LHCN-M2 (cell line): ENCODE results near the gene NCOR2. TPM values are rescaled to one million over a fixed set of nuclear protein-coding genes. Genes with fewer than 3 reads are reported as not detected.

Source experiments
- DNase-seq: peaks from one replicate; pipeline ENCODE4 v3.0.0-alpha.2; 2012; ENCODE audit warnings: low read depth
- polyA plus RNA-seq: library from polyadenylated mRNA; unstranded; fragments of >200 nt; gene quantifications from one replicate; pipeline ENCODE4 v1.2.1, GENCODE V29; 2012; ENCODE audit warnings: missing spikeins
- total RNA-seq: library from RNA; depleted of rRNA; stranded (reverse); fragments of >200 nt; gene quantifications from 2 replicates; pipeline ENCODE4 v1.2.3, GENCODE V29; 2014; rRNA removed

Gene NCOR2
- total RNA-seq, result 72.4 and 79.0 TPM in 2 replicates
- 138 TPM for polyA plus RNA-seq

GRCh38 chr12:124566997-124567672 lies at the start of gene NCOR2:
NCOR2 (minus strand) TSS chr12:124567612; CDS start chr12:124495251, 72,361 bp downstream.
- peak; percentile 28 for DNase-seq

GRCh38 chr12:124616394-124617221 lies 49.2 kb upstream of the NCOR2 start:
- no peak for DNase-seq

DNA sequence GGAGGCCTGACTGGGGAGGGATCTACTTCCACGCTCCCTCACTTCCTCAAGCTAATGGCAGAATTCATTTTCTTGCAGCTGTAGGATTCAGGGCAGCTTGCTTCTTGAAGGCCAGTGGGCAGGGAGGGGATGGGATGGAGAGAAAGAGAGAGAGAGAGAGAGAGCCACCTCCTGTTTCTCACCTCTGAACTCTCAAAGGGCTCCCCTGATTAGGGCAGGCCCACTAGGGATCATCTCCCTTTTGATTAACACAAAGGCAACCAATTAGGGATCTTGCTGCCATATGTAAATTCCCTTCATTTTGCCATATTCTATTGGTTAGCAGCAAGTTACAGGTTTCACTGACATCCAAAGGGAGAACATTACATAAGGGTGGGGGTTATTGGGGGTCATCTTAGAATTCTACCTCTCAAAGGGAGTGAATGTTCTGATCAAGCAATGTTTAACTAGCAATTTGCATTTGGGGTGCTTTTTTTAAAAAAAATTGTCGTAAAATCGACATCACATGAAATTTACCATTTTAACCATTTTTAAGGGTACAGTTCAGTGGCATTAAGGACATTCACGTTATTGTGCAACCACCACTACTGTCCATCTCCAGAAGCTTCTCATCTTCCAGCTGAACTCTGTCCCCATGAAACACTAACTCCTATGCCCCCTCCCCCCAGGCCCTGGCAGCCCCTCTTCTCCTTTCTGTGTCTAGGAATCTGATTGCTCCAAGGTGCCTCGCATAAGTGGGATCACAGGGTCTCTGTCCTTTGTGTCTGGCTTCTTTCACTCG lies 47.3 kb upstream of the NCOR2 start:
- no peak for DNase-seq

- DNase-seq, result no peak
Observed at GRCh38 chr12:124613151-124613585, 45.8 kb upstream of the NCOR2 start.

DNA sequence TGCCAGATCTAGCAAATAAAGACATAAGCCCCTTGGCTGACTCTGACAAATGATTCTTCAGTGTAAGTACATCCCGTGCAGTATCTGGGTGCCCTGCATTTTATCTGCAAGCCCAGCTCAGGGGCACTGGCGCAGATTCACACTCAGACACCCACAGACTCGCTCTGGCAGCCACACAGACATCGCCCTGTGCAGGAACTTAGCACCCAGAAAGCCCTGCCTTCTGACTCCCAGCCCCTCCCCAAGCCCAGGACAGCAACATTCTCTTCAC lies 44.9 kb upstream of the NCOR2 start:
- DNase-seq, result no peak

DNA sequence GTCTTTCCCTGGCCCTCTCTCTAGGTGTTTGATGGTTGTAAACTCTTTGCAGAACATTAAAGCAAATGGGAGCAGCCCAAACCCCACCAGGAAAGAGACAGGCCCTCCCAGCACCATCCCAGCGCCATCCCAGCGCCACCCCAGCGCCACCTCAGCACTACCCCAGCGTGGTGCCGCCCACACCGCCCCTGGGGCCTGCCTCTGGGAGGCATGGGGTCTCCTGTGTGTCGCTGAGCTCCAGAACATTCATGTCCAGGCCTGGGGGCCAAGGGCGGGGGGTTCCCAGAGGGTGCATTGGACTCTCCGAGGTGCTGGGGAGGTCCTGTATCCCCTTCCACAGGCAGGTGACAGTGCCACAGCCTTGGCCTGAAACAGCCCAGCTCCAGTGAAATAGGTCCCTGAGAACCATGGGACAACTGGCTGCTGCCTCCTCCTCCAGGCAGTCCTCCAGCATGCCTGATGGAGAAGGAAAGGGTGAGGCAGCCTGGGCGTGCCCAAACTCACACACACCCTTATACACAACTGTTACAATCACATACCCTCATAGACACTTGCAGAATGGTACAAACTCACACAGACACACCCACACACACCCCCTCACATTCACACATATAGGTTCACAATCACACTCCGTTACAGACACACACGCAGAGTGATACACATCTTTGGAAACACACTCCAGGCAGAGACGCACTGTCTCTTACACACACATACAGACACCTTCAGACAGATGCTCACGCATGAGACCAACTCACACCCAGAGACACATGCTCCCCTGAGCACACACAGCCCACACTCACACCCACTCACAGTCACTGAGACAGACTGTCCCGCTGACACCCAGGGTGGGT lies 44.4 kb upstream of the NCOR2 start:
- no peak for DNase-seq

DNA sequence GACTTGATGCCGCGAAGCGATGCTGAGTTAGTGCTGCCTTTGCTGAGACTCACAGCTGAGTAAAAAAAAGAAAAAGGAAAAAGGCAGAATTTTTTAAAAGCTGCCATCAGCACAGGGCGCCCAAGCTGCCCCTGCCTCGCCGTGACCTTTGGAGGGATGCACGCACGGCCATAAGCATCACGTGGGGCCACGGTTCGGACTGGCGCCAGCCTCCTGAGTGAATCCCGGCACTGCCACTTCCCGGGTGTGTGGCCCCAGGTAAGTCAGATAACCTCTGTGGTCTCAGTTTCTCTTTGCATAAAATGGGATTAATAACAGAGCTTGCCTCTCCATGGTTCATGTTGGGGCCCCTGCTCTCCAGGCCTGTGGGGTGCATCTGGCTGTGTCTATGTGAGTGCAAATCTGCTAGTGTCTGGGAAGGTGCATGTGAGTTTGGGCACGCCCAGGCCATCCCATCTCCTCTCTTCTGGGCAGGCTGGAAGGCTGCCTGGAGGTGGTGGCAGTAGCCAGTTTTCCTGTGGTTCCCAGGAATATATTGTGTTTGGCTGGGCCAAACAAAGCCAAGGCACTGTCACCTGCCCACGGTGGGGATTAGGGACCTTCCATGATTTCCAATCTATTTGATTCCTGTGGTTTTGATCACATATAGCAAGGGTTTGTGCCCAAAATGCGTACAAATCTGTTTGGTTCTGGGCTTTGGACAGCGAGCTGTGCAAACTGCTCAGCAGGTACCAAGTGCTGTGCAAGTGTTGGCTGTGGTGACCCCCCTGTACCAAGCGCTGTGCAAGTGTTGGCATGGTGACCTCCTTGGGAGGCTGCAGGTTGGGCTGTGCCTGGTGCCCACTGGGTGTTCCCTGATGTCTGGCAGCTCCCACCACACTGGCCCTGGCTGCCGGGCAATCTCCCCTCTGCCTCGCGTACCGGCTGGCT lies 43.5 kb upstream of the NCOR2 start:
- DNase-seq, result no peak

DNA sequence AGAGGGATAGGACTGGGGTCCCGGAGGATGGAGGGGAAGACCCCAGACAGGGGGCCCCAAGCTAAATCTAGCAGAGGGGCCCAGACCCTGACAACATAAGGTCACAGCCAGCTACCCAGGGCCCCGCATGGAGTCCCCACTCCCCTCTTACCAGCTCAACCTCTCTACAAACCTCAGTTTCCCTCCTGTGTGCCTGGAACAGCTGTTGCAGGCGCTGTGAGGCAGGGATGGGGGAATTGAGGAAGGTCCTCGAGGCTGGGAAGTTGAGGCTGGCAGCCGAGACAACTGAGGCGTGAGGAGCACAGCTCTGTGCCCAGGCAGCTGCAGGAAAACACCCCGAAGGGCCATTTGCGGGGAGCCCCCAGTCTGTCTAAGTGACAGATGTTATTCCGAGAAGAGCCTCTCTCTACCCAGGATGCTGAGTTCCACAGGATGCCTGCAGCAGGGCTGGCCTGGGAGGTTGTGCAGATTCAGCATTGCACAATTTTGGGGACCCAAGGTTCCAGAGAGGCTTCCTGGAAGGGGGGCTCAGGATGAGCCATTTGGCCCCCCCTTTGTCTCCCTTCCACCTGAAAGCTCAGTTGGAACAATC lies 42.7 kb upstream of the NCOR2 start:
- no peak for DNase-seq

GRCh38 chr12:124609041-124609989 lies 41.9 kb upstream of the NCOR2 start:
- DNase-seq, result no peak

DNA sequence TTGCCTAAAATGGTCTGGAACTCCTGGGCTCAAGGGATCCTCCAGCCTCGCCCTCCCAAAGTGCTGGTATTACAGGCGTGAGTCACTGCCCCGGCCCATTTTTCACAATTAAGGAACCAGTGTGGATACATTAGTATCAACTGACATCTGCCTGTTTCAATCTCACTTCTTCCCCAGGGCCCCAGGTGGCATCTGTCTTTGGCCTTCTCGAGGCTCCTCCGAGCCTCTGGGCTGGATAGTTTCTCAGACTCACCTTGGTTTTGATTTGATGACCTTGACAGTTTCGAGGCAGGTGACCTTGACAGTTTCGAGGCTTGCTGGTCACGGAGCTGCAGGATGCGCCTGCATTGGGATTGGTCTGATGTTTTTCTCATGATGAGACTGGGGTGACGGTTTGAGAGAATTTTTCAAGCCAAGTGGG lies 41.0 kb upstream of the NCOR2 start:
- peak; percentile 53 for DNase-seq

DNA sequence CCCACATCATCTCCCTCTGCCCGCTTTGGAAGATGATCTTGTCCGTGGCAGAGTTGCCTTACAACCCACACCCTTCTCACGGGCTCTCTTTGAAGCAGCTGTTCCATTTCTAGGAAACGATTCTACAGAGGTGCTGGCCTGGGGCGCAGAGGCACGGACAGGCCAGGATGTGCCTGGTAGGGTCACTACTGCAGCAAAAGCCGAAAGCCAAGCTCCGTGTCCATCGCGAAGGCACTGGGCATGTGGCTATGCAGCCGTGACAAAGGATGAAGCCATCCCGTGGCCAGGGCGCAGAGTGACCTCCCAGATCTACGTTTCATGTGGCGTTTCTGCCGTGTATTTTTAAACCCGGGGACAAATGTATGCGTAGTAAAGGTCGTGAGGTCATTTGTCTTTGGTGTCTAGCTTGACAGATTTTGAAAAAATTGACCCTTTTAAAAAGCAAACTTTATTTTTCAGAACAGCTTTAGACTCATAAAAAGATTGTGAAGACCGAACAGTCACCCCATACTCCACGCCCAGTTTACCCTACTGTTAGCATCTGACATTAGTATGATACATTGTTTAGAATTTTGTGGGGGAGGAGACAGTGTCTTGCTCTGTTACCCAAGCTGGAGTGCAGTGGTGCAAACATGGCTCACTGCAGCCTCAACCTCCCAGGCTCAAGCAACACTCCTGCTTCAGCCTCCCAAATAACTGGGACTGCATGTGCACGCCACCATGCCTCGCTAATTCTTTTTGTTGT lies 40.4 kb upstream of the NCOR2 start:
- DNase-seq, result no peak

- no peak for DNase-seq
Observed at GRCh38 chr12:124605883-124606774, 38.7 kb upstream of the NCOR2 start.

GRCh38 chr12:124605150-124605882 lies 37.9 kb upstream of the NCOR2 start:
- no peak for DNase-seq

DNA sequence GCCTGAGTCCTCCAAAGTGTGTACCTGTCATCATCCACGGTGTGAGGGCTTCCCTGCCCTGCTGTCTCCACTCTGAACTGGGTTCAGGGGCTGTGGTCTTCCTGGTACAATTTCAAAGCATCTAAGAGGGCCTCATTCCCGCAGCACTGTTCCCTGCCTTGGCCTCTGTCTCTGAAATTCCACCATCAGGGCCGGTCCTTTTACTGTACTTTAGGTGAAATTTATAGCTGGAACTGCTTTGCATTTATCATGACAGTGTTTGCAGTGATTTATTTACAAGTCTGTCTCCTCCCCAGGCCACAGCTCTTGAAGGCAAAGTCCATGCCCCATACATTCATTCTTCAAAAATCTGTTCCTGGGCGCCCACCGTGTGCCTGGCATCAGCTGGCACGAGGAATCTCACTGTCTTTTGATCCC lies 36.9 kb upstream of the NCOR2 start:
- DNase-seq, result no peak

DNA sequence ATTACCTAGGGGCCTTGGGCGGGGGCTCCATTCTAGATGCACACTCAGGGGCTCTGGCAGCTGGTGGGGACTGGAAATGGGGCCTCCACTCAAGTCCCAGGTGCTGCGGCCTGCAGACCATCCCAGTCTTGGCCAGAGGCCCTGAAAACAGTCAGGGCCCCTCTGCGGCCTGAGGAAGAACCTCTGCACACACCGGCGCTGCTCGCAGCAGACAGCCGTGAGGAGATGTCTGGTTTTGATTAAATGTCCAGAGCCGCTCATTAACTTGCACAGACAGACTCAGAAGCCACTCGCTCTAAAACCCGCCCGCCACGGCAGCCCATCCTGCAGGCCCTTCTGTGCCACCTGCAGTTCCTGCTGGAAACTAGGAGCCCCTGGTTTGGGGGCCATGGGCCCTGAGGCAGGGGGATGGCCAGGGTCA lies 36.4 kb upstream of the NCOR2 start:
- no peak for DNase-seq

DNA sequence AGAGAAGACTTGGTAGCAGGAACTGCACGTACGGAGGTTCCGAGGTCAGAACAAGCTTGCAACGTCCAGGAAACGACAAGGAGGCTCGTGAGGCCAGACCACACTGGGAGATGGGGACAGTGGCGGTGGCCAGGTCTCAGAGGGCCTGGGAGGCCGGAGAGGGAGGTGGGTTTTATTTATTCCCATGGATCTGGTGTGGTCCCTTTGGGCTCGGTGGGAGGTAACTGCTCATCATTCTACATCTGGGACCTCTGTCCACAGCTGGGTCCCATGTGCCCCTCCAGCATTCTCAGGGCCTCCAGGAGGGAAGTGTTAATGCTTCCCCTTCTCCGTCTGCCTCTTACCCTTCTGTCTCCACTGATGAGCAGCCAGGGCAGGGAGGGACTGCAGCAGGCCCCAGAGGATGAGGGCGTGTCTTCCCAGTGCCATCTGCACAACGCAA lies 35.7 kb upstream of the NCOR2 start:
- no peak for DNase-seq
